C4-2B (cell line): ENCODE results near the gene PPP2R1B.
"Not testable (repeated sequence)": the region's sequence is repeated elsewhere in the genome, so short reads cannot be mapped to it uniquely, and the experiment has no call there.

Experiments used
- H3K27ac ChIP-seq: fragments of 450-650 bp; 2 replicates; pipeline ENCODE4 v1.5.1; 2017
- ZFX ChIP-seq: fragments of 450-650 bp; IDR thresholded peaks from 2 replicates; pipeline ENCODE4 v1.6.1; 2017
- TF ChIP-seq, protein P1 (sequence below): fragments of 450-650 bp; conservative IDR thresholded peaks from 2 replicates; pipeline ENCODE4 v1.5.1; 2017; ENCODE audit warnings: mild to moderate bottlenecking

Gene PPP2R1B

DNA sequence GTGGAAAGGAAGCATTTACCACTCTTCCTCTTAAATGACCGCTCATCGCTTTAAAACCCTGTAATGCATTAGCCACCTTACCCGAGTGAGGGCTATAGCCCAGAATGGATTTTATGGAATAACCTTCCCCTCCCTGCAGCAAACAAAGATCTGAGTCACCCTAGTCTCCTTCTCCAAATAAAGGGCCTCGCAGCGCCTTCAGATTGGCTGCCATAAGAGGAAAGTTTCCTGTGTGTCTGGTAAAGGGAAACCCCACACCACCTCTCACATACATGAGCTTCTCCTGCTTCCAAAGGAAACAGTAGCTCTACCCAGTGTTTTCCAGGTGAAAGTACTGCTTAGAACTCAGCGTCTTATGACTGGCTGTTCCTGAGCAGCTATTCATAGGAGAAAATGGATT, 47.8 kb downstream of the PPP2R1B start:
- no peak overlapping the region for H3K27ac ChIP-seq
- TF ChIP-seq ZFX = no peak
- TF ChIP-seq, protein P1, sequence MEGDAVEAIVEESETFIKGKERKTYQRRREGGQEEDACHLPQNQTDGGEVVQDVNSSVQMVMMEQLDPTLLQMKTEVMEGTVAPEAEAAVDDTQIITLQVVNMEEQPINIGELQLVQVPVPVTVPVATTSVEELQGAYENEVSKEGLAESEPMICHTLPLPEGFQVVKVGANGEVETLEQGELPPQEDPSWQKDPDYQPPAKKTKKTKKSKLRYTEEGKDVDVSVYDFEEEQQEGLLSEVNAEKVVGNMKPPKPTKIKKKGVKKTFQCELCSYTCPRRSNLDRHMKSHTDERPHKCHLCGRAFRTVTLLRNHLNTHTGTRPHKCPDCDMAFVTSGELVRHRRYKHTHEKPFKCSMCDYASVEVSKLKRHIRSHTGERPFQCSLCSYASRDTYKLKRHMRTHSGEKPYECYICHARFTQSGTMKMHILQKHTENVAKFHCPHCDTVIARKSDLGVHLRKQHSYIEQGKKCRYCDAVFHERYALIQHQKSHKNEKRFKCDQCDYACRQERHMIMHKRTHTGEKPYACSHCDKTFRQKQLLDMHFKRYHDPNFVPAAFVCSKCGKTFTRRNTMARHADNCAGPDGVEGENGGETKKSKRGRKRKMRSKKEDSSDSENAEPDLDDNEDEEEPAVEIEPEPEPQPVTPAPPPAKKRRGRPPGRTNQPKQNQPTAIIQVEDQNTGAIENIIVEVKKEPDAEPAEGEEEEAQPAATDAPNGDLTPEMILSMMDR = no peak

- not testable (repeated sequence) for H3K27ac ChIP-seq
Observed at GRCh38 chr11:111717660-111718059, 48.5 kb downstream of the PPP2R1B start.

- H3K27ac ChIP-seq = no peak overlapping the region
- TF ChIP-seq, protein P1 = no peak
- TF ChIP-seq ZFX = no peak
Observed at GRCh38 chr11:111715142-111715816, 50.9 kb downstream of the PPP2R1B start.

DNA sequence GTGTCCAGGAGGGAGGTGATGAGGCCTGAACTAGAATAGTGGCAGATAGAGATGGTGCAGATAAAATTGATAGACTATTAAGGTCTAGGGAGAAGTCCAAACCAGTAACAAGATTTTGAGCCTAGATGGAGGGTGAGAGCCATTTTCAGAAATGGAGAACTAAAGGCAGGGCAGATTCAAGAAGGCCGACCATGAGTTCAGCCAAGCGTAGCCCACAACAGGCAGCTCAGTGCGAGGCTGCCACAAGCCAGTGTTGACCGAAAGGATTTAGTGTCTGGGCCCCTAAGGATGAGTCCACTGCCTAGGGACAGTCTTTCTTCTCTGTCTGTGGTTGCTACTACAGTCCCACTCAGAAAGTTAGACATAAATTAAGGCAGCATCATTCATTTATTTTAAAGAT, 51.7 kb downstream of the PPP2R1B start:
- H3K27ac ChIP-seq = no peak overlapping the region

GRCh38 chr11:111707691-111708067, 58.5 kb downstream of the PPP2R1B start:
- no peak overlapping the region for H3K27ac ChIP-seq
- TF ChIP-seq, protein P1 = no peak
- no peak for TF ChIP-seq ZFX

More for the DNA sequence above, 51.7 kb downstream of the PPP2R1B start:
- TF ChIP-seq, protein P1 = no peak
- no peak for TF ChIP-seq ZFX

- no peak for TF ChIP-seq ZFX
- TF ChIP-seq, protein P1 = no peak
- no peak overlapping the region for H3K27ac ChIP-seq
Observed at GRCh38 chr11:111707039-111707690, 59.0 kb downstream of the PPP2R1B start.

DNA sequence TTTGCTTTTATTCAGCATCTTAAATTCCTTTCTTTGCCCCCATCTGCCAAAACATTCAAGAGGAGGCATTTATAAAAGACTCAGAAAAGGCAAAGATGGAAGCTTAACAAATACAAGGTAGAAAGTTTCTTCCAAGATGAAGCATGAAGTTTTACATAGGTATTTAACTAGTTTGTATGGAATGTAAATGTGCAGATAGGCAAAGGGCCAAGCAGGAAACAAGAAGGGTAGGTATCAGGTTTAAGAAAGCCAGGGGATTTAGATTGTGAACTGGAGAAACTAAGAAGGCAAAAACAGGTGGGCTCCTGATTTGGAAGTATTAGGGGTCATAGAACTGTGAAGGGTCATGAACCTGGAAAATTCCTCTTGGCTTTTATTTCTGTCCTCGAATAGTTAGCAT, 62.6 kb downstream of the PPP2R1B start:
- peak overlapping the region; percentile 62 for H3K27ac ChIP-seq
- TF ChIP-seq, protein P1 = no peak
- no peak for TF ChIP-seq ZFX

DNA sequence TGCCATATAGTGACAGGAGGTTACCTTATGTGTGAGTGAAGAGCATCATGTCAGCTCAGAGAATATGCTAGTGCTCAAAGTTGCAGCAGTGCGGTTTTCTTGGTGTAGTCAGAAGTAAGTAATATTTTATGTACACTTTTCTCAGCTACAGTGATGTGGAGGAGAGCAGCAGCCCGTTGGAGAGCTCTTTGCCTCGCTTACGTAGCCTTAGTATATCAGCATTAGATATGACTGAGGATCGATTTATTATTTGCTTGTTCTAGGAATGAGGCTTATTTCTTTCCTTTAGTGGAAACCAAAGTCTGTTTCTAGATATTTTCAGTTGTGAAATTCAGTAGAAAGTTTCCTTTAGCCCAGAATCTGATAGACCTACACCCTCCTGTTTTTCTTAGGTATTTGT, 63.6 kb downstream of the PPP2R1B start:
- no peak overlapping the region for H3K27ac ChIP-seq
- TF ChIP-seq ZFX = no peak
- TF ChIP-seq, protein P1 = no peak
